IPS-NIHi11 (cell line): Measurements from ENCODE around the gene ANKRD13A.
"Not testable (repeated sequence)": the region's sequence is repeated elsewhere in the genome, so short reads cannot be mapped to it uniquely, and the experiment has no call there.

Experiments used
- DNase-seq: peaks from one replicate; pipeline ENCODE4 v3.0.0; 2012; ENCODE audit warnings: mixed read lengths, low spot score

ANKRD13A gene

DNA sequence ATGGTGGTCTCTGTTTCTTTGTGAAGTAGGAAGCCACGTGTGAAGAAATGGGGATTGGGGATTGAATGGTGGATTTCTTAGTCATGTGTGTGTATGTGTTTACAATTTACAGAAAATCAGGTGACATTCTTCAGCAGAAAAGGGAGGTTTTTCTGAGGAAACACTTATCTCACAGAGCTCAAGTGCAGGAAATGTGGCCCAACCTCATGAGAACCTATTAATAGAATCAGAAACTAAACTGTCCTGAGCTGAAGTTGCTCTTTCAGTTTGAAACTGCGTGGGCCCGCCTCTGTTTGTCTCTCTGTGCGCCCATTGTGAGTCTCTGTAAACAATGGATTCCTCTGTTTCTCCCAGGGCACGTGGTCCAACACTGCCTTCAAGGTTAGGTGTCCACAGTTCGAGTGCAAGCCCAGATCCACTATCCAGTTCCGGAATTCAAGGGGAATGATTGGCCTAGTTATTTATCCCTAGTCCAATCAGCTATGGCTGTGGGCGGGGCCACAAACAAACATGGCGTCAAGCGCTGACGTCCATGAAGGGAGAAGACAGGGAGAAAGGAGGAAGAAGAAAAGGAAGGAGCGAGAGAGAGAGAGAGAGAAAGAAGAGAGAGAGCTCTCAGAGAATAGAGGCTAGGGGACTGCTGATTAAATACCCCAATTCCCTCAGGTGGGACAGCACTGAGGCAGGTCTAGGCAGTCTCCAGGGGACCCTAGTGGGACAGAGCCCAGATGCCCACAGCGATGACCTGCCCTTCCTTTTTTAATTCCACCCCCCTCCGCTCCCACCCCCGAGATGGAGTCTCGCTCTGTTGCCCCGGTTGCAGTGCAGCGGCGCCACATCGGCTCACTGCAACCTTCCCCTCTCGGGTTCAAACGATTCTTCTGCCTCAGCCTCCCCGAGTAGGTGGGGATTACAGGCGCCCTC, 80.5 kb downstream of the ANKRD13A start:
- peak; percentile 27 for DNase-seq

DNA sequence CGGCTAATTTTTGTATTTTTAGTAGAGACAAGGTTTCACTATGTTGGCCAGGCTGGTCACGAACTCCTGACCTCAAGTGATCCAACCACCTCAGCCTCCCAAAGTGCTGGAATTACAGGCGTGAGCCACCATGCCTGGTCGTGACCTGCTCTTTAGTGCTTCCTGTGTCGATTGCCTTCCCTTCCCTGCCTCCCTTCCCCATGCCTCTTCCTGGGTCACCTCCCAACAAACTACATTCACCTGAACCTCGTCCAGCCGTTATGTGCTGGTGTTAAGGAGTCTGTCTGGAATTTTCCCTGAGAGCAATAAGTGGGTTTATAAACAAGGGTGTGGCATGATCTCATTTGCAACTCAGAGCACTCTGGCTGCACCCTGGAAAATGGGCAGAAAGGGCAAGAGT, 81.2 kb downstream of the ANKRD13A start:
- DNase-seq, result no peak

DNA sequence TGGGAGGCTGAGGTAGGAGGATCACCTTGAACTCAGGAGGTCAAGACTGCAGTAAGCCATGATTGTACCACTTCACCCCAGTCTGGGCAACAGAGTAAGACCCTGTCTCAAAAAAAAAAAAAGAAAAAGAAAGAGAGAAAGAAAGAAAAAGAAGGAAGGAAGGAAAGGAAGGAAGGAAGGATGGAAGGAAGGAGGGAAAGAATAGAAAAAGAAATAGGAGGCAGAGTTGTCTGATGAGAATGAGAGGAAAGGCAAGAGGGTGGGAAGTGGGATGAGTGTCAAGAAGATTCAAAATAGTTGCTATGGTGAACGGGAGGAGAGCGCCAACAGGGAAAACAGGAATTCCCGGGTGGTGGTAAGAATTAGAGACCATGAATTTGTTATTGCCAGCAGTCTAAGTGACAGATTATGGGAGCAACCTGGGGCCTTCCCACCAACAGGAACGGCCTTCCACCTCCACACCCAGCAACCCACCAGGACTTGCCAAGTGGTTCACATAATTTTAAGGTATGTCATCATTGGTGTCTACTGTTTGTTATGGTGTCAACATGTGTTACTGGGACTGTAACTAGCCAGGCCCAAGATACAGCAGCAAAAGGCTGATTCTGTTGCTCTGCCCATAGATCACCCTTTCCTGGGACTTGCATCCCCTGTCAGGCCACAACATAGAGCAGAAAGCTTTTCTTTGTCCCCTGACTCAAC, 85.2 kb downstream of the ANKRD13A start:
- no peak for DNase-seq

DNA sequence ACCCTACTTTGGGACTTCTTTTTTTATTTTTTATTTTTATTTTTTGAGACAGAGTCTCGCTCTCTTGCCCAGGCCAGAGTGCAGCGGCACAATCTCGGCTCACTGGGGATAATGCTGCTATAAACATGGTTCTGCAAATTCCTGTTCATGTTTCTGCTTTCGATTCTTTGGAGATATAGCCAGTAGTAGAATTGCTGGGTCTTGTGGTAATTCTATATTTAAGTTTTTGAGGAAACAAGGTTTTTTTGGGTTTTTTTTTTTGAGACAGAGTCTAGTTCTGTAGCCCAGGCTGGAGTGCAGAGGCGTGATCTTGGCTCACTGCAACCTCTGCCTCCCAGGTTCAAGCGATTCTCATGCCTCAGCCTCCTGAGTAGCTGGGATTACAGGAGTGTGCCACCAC, 89.0 kb downstream of the ANKRD13A start:
- DNase-seq, result not testable (repeated sequence)

DNA sequence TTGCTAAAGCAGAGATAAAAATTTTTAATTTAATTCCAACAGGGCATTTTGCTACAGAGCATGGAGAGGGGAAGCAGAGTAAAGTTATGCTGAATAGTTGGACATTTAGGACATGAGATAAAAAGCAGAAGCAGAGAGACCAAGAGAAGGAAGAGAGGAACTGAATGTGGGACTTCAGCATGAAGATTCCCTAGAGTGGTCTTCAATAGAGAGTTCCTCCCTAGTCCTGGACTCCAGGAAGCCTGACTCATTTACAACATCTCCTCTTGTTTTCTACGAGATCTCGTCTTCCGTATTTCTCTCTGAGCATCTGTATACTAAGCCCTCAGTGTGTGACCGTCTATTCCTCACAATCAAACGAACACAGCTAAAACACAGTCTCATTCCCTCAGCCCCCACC, 89.7 kb downstream of the ANKRD13A start:
- DNase-seq, result no peak
